Inferior parietal cortex (tissue), 1 donor: ENCODE data around the gene TSR3.

Experiments
- DNase-seq: peaks from one replicate; pipeline ENCODE4 v3.0.0-alpha.2; 2016; ENCODE audit errors: extremely low spot score

TSR3 gene

DNA sequence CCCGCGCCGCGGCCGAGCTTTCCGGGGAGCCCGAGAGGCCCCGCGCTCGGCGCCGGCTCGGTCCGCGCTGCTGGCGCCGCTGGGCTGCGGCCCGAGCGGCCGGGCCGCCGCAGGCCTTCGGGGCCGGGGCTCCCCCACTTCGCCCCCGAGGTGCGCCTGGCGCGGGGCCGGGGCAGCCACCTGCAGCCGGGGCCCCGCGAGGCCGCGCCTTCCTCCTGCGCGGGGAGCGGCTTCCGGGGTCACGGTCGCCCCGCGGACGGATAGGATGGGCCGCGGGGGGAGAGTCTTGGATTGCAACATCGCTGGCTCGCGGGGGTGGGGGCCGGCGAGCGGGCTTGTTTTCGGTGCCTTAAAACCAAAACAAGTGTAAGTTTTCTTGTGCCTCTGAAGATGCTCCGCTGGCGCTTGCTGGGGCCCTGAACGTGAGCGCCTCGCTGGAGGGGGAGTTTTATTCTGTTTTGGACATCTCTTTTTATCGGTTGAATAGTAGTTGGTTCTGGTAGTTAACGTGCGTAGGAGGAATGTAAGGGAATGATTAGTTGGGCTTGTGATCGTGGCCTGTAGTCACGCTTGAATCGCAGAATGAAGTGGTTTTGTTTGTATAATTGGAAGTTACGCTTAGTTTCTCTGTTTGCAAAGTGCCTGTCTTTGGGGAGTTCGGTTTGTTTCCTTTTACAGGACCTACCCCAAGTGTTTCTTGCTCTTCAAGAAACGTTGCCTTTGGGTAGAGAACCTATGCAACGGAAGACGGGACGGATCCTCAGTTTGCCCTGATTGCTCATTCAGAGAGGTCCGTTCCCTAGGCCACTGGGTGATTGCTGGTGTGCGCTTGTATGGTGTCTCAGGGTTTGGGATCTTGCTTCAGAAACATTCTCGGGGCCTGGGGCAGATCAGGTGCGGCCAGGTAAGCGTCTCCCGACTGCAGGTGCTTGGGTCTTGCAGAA lies 41.5 kb downstream of the TSR3 start:
- DNase-seq: no peak

DNA sequence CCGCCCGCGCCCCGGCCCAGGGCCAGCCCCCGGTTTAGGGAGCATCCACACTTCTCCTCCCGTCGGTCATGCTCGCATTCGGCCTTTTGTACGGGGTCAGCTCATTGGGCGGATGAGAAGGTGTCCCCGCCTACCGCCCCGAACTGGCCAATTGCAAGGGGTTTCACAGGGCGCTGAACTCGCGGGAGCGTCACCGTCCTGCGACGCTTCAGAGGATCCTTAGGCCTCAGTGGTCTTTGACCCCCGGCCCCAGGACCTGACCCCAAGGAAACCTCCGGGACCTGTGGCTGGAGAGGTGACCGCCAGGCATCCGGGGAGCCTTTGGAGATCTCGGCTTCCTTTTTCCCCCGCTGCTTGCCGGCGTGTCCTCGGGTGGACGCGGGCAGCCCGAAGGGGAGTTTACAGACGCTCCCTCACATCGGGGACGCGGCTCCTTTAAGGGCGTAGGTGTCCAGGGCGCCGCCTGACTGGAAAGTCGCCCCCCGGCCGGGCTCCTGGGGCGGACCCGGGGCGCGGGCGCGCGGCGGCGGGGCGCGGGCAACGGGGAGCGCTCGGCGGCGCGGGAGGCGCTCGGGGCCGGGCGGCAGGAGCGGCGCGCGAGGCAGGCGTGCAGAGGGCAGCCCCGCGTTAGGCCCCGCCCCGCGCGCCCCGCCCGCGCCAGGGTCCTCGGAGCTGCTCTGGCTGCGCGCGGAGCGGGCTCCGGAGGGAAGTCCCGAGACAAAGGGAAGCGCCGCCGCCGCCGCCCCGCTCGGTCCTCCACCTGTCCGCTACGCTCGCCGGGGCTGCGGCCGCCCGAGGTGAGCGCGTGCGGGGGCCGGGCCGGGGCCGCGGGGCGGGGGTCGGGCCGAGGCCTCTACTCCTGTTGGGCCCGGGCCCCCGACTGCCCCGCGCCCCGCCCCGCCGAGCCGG lies 42.4 kb downstream of the TSR3 start, which contains the start of gene UBE2I:
Gene UBE2I (plus strand): TSS at position 660 of the 909 bp plus-strand sequence. CDS start 4,395 bp downstream, outside the sequence.
- DNase-seq: peak; percentile 99

DNA sequence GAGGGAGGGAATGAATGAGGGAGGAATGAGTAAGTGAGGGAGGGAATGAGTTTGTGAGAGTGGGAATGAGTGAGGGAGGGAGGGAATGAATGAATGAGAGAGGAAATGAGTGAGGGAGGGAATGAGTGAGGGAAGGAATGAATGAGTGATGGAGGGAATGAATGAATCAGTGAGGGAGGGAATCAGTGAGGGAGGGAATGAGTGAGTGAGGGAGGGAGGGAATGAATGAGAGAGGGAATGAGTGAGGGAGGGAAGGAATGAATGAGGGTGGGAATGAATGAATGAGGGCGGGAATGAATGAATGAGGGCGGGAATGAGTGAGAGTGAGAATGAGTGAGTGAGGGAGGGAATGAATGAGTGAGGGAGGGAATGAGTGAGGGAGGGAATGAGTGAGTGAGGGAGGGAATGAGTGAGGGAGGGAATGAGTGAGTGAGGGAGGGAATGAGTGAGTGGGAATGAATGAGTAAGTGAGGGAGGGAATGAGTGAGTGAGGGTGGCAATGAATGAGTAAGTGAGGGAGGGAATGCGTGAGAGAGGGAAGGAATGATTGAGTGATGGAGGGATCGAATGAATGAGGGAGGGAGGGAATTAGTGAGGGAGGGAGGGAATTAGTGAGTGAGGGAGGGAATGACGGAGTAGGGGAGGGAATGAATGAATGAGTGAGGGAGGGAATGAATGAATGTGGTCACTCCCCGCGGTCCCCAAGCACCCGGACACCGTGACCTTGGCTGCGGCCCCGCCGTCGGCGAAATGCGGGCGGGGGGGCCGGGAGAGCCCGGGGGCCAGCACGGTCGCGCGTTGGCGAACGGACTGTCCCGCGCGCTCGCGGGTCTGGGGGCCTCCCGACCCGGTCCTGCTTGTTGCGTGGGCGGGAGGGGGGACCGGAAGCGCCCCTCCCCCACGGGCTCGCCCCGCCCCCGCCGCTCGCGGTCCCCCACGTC lies 43.4 kb downstream of the TSR3 start:
- no peak for DNase-seq

GRCh38 chr16:1306334-1306733 lies 45.3 kb downstream of the TSR3 start:
- no peak for DNase-seq

DNA sequence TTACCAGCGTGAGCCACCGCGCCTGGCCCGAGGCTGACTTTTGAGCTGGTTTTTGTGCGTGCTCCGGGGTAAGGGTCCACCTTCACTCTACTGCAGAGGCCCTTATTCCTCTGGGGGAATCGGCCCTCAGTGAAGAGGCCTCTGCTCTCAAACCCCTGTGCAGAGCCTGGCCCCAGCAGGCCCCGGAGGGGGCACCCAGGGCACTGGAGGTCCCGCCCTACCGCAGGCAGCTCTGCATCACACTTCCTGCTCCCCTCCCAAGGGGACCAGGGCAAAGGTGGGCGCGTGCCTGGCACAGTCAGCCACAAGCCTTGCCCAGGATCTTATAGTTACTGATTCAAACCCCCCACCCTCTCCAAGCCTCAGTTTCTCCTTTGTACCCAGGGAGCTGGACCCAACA lies 45.9 kb downstream of the TSR3 start:
- no peak for DNase-seq

- no peak for DNase-seq
Measured at GRCh38 chr16:1301562-1301961, 50.1 kb downstream of the TSR3 start.

GRCh38 chr16:1300664-1301476 lies 50.8 kb downstream of the TSR3 start:
- no peak for DNase-seq

DNA sequence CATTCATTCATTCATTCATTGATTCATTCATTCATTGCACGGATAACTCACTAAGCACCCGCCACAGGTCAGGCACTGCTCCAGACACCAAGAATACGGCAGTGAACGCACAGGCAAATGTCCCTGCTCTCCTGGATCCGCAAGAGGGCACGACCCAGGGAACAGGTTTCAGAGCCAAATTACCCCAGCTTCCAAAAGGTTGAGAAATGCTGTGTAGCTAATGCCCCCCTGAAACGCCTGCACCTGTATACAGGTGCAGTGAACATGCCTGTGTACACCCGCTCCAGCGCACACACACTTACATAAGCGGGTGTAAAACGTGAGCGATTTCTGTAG lies 51.8 kb downstream of the TSR3 start:
- no peak for DNase-seq
